Measurements from ENCODE around the gene DSC2. TPM values are rescaled to one million over a fixed set of nuclear protein-coding genes. Genes with fewer than 3 reads are reported as not detected.

The DSC2 gene
- total RNA-seq, 2 donors from 2014 or later, result 19.3 to 19.5 TPM

GRCh38 chr18:31112804-31113203 is 10.6 kb upstream of the DSC2 start:
- DNase-seq (ENCODE audit: low spot score), result no peak
- no peaks in the 10 kb centered on the region for H3K36me3 ChIP-seq
- H3K27ac ChIP-seq, result no peak overlapping the region
- H3K27me3 ChIP-seq, result no peaks in the 10 kb centered on the region
- TF ChIP-seq, protein P1, sequence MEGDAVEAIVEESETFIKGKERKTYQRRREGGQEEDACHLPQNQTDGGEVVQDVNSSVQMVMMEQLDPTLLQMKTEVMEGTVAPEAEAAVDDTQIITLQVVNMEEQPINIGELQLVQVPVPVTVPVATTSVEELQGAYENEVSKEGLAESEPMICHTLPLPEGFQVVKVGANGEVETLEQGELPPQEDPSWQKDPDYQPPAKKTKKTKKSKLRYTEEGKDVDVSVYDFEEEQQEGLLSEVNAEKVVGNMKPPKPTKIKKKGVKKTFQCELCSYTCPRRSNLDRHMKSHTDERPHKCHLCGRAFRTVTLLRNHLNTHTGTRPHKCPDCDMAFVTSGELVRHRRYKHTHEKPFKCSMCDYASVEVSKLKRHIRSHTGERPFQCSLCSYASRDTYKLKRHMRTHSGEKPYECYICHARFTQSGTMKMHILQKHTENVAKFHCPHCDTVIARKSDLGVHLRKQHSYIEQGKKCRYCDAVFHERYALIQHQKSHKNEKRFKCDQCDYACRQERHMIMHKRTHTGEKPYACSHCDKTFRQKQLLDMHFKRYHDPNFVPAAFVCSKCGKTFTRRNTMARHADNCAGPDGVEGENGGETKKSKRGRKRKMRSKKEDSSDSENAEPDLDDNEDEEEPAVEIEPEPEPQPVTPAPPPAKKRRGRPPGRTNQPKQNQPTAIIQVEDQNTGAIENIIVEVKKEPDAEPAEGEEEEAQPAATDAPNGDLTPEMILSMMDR (IDR thresholded peaks at IDR 0.05), result no peak
- no peaks in the 10 kb centered on the region for H3K4me1 ChIP-seq
- H3K9me3 ChIP-seq, result no peaks in the 10 kb centered on the region
- H3K4me3 ChIP-seq, result no peak overlapping the region

GRCh38 chr18:31105733-31106132 is 3.5 kb upstream of the DSC2 start:
- no peak for DNase-seq (ENCODE audit: low spot score)
- no peaks in the 10 kb centered on the region for H3K27me3 ChIP-seq
- H3K4me3 ChIP-seq, result no peak overlapping the region
- H3K4me1 ChIP-seq, result peaks cover 0 to 6% of the 10 kb centered on the region in 2 donors
- no peaks in the 10 kb centered on the region for H3K9me3 ChIP-seq
- no peak overlapping the region for H3K27ac ChIP-seq
- H3K36me3 ChIP-seq, result no peaks in the 10 kb centered on the region
- TF ChIP-seq, protein P1 (IDR thresholded peaks at IDR 0.05), result no peak

GRCh38 chr18:31104444-31104843 is 2.2 kb upstream of the DSC2 start:
- Histone ChIP-seq H3K9me3 (no peaks in the 10 kb centered on the region), H3K4me1 (peaks cover 0 to 6% of the 10 kb centered on the region in 2 donors), H3K27ac (peak overlapping the region in 1 of 2 donors; percentile 48), H3K27me3 (no peaks in the 10 kb centered on the region), H3K4me3 (no peak overlapping the region), H3K36me3 (no peaks in the 10 kb centered on the region)
- TF ChIP-seq, protein P1 (IDR thresholded peaks at IDR 0.05), result no peak
- DNase-seq (ENCODE audit: low spot score), result no peak

GRCh38 chr18:31103423-31103822 is 1.2 kb upstream of the DSC2 start:
- Histone ChIP-seq H3K4me3 (no peak overlapping the region), H3K9me3 (no peaks in the 10 kb centered on the region), H3K36me3 (no peaks in the 10 kb centered on the region), H3K4me1 (peaks cover 0 to 6% of the 10 kb centered on the region in 2 donors), H3K27me3 (no peaks in the 10 kb centered on the region), H3K27ac (no peak overlapping the region)
- TF ChIP-seq, protein P1 (IDR thresholded peaks at IDR 0.05), result no peak
- no peak for DNase-seq (ENCODE audit: low spot score)

DNA sequence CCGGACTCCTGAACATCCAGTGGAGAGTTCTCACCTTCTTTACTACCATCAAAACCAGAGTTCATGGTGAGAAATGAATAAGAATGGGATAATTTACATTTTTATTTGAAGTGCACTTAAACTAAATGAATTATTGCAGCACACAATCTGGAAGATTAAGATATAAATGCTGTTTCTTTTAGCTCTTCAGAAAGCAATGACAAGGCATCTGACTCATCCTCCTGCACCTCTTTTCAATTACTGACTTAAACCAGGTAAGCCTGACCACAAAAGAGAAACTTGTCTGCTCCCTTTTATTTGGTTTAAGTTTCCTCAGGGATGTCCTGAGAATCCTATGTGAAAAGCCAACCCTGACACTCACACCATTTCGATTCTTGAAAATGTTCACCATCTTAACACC is 720 bp upstream of the DSC2 start:
- Histone ChIP-seq H3K36me3 (no peaks in the 10 kb centered on the region), H3K9me3 (no peaks in the 10 kb centered on the region), H3K4me3 (no peak overlapping the region), H3K27me3 (no peaks in the 10 kb centered on the region), H3K4me1 (peaks cover 0 to 6% of the 10 kb centered on the region in 2 donors), H3K27ac (peak overlapping the region in 1 of 2 donors; percentile 94)
- TF ChIP-seq, protein P1 (IDR thresholded peaks at IDR 0.05), result no peak
- no peak for DNase-seq (ENCODE audit: low spot score)
